ENCODE results near the gene PHYKPL.

PHYKPL gene

DNA sequence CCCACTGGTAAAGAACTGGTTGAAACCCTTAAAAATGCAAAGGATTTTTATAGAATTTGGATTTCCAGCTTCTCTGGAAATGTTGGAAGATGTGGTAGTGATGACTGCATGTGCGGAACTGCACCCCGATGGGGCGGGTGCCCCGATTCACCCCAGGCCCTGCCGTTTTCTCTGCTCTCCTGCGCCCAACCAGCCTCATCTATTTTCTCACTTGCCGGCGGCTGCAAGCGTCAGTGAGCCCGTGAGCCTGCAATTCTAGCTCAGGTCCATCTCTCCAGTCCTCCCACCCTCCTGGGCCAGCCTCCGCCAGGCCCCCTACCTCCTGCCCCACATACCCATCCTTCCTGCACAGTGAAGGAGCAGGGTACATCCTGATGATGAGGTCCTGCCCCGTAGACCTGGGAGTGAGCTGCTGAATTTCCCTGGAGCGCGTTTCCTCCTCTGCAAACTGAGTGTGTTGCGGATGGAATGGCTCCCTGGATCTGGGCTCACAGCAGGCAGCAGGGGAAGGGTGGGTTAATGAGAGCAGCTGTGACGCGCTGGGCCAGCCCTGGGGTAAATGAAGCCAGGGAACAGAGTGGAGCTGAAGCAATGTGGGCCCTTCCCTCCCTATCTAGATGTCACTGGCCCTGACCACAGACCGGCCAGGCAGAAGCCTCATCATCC, 45.9 kb upstream of the PHYKPL start:
- TF ChIP-seq, protein P1, sequence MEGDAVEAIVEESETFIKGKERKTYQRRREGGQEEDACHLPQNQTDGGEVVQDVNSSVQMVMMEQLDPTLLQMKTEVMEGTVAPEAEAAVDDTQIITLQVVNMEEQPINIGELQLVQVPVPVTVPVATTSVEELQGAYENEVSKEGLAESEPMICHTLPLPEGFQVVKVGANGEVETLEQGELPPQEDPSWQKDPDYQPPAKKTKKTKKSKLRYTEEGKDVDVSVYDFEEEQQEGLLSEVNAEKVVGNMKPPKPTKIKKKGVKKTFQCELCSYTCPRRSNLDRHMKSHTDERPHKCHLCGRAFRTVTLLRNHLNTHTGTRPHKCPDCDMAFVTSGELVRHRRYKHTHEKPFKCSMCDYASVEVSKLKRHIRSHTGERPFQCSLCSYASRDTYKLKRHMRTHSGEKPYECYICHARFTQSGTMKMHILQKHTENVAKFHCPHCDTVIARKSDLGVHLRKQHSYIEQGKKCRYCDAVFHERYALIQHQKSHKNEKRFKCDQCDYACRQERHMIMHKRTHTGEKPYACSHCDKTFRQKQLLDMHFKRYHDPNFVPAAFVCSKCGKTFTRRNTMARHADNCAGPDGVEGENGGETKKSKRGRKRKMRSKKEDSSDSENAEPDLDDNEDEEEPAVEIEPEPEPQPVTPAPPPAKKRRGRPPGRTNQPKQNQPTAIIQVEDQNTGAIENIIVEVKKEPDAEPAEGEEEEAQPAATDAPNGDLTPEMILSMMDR (IDR thresholded peaks at IDR 0.05; ENCODE audit: extremely low read depth, missing control alignments), result no peak
- no peak for DNase-seq (ENCODE audit: low spot score)

DNA sequence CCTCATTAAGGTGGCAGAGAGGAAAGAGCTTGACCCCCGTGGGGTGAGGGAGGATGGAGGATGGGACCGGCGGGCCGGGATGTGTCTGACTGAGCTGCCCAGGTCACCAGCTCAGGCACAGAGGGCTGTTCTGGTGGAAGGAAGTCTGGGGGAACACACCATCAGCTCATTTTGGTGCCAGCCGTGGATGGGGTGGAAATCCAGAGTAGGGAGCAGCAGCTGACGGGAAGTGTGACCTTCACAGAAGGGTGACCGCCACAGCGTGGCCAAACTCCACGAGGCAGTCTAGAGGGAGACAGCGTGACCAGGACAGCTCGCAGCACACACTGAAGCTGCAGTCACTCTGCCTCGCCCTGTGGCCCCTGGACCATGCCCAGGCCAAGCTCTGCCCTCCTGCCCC, 45.3 kb upstream of the PHYKPL start:
- TF ChIP-seq, protein P1 (IDR thresholded peaks at IDR 0.05; ENCODE audit: extremely low read depth, missing control alignments), result no peak
- DNase-seq (ENCODE audit: low spot score), result no peak

DNA sequence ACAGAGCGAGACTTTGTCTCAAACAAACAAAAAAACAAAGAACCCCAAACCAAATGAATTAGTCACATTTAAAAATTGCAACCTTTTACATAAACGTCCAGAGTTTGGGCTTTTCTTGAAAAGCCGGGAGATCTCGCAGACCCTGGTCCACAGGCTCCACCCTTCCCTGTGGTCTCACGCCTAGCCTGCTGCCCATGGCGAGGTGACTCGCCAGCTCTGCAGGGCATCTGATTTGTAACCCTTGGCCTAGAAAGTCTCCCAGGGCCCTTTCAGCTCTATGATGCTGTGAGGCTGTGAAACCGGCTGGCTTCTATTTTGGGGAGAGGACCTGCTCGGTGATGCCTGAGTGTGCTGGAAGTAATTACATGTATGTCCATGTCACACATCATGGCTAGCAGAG, 44.7 kb upstream of the PHYKPL start:
- DNase-seq (ENCODE audit: low spot score), result no peak
- TF ChIP-seq, protein P1 (IDR thresholded peaks at IDR 0.05; ENCODE audit: extremely low read depth, missing control alignments), result no peak

DNA sequence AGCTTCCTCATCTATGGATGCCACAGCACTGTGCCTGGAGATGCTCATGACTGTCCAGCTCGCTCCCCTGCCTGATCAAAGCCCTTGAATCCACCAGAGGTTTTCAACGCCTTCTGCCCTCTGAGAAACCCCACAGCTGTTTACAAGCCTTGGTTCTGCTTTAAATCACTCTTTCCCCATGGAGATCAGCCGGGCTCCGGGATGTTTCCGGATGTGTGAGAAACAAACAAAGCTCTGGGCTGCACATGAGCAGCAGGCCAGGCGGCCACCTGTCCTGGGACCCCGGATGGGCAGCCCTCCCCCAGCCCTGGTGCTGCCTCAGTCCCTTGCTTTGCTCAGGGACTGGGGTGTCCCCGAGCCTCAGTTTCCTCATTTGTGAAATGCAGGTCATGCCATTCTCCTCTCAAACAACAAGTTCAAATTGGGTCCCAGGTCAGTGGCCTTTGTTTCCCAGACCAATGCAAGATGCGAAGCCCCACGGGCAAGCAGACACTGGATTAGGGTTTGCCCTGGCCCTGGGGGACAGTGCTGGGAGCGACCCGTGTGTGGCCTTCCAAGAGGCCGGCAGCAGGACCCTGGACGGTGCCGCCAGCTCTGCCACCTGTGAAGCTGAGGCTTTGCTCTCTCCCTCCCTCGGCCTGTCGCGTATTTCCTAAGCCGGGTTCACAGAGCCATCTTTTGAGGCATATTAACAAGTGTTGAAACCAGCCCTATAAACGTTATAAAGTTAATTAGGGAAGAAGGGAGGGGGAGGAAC, 42.4 kb upstream of the PHYKPL start:
- TF ChIP-seq, protein P1 (IDR thresholded peaks at IDR 0.05; ENCODE audit: extremely low read depth, missing control alignments), result no peak
- DNase-seq (ENCODE audit: low spot score), result no peak

DNA sequence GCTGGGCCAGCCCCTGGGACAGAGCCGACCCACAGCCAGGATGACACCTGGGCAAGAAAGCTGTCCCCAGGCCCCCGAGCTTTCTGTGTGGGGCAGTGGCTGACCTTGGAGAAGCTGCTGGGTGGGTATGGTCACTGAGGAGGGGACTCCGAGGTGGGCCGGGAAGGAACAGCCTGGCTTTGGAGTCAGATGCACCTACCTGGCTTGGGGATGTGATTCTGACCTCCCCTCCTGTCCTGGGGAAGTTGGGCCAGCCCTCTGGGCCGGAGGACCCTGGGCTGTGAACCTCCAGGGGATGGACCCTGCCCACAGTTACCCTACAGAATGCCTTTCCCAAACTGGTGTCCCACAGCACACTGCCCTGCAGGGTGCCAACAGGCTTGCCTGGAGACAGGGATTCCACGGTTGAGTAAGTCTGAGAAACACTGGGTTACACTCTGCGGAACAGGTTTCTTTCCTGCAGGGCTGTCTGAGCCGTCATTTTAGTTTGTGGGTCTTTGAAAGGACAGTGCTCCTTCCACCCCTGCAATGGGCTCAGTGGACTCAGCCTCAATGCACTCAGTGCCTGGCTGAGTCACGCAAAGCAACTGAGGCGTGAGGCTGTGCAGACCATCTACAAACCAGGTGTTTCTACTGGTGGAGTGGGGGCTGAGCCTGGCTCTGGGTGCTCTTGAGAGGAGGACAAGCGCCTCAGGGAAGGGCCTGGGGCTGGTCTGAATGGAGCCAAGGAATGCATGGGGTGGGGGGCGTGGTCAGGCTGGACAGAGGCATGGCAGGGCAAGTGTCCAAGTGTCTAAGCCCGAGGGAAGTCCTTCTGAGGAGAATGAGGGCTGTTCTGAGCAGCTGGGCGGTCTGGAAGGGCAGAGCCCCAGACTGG, 41.3 kb upstream of the PHYKPL start:
- TF ChIP-seq, protein P1 (IDR thresholded peaks at IDR 0.05; ENCODE audit: extremely low read depth, missing control alignments), result no peak
- DNase-seq (ENCODE audit: low spot score), result no peak

DNA sequence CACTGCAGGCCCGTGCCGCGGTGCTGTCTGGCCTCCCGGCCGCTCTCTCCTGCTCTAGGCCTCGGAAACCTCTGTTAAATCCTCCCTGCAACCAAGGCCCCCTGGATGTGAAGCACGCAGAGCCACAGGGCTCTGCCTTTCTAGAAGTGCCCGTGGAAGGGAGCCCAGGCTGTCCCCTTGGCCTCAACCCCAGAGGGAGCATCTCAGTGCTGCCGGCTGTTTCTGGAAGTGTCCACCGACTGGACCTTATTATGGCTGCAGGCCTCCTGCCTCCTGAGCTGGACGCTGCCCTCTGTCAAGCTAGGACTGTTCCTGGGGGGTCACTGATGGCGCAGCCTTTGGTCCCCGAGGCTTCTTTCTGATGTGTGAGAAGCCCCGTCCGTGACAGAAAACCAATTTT, 40.4 kb upstream of the PHYKPL start:
- TF ChIP-seq, protein P1 (IDR thresholded peaks at IDR 0.05; ENCODE audit: extremely low read depth, missing control alignments), result no peak
- DNase-seq (ENCODE audit: low spot score), result no peak

DNA sequence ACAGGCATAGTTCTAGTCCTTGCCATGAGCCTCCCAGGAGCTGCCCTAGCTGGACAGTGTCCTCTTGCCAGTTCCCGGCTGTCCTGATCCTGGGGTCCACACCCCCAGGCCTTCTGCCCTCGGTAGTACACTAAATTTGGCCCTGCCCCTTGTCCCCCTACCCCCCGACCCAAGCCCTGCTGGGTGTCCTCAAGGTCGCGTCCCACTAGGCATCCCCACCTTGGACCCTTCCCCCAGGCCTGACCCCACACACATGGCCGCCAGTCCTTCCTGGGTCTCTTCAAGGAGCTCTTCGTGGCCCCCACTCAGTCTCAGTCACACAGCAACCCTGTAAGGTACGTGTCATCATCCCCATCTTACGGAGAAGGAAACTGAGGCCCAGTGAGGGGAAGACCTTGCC, 40.0 kb upstream of the PHYKPL start:
- TF ChIP-seq, protein P1 (IDR thresholded peaks at IDR 0.05; ENCODE audit: extremely low read depth, missing control alignments), result no peak
- no peak for DNase-seq (ENCODE audit: low spot score)
